ENCODE results near the gene METTL25B. TPM values are rescaled to one million over a fixed set of nuclear protein-coding genes. Genes with fewer than 3 reads are reported as not detected.

The METTL25B gene
- total and polyA plus RNA-seq, 2 donors (not counting 3 experiments of a cell fraction or from before 2014, with no cell fraction given): 12.8 to 15.0 TPM

DNA sequence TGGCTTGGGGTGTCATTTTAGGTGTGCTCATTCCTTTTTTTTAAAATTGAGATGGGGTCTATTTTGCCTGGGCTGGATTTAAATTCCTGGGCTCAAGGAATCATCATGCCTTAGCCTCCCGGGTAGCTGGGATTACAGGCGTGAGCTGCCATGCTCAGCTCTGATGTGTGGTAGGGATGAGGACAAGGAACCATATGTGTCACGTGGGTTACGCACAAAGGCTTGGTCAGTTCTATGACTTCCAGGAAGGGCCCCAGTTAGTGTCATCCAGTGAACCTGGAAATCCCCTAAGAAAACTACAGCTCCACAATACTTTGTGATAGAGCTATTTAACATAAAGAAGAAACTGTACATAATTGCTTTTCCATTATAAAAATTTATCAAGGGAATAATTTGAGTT, 6.7 kb upstream of the METTL25B start:
- POLR2A ChIA-PET: no interaction called here
- CTCF ChIA-PET: interaction anchor here (0.8 to 11.2 kb wide), 7 partner anchors 15 to 142 kb away, joined by 3 to 138 read pairs (median 4); partner anchors contain the start of gene NTRK1

More for the DNA sequence above, 6.7 kb upstream of the METTL25B start:
- Histone ChIP-seq H3K36me3 (ENCODE audit: control insufficient read depth in 2 of 2, extremely low read depth in 1 of 2, insufficient read depth in 2 of 2, low read length in 2 of 2) (peaks cover 10 to 23% of the 10 kb centered on the region in 2 experiments), H3K4me1 (ENCODE audit: control insufficient read depth, extremely low read depth, insufficient read depth, low read length) (peaks cover 16% of the 10 kb centered on the region), H3K4me3 (replicated peaks in 1 of 3; ENCODE audit: insufficient read depth in 1 of 3, low read depth in 1 of 3, low read length in 3 of 3) (no peak overlapping the region), H2AFZ (ENCODE audit: low read depth, low read length) (no peak overlapping the region), H3K9ac (replicated peaks; ENCODE audit: extremely low read depth, insufficient read depth, low read length) (no peak overlapping the region), H3K27me3 (ENCODE audit: control insufficient read depth in 2 of 2, insufficient read depth in 2 of 2, low read length in 2 of 2) (no peaks in the 10 kb centered on the region), H3K9me1 (replicated peaks; ENCODE audit: control insufficient read depth, extremely low read depth, insufficient read depth, low read length) (no peaks in the 10 kb centered on the region), H3K79me2 (ENCODE audit: control insufficient read depth, insufficient read depth, low read length) (peaks cover 38% of the 10 kb centered on the region), H3K4me2 (ENCODE audit: insufficient read depth, low read length) (no peak overlapping the region), H3K27ac (ENCODE audit: insufficient read depth, low read depth, low read length) (no peak overlapping the region), H3K9me3 (replicated peaks; ENCODE audit: control insufficient read depth, insufficient read depth, low read length) (no peaks in the 10 kb centered on the region), H4K20me1 (replicated peaks; ENCODE audit: control insufficient read depth, extremely low read depth, insufficient read depth, low read length) (peaks cover 7% of the 10 kb centered on the region)
- no TSS peak for BruUV-seq (replicated peaks)
- no peak for TF ChIP-seq MYC (IDR thresholded peaks at IDR 0.05; ENCODE audit: low read depth, low read length)
- TF ChIP-seq POLR2AphosphoS5 (IDR thresholded peaks at IDR 0.05; ENCODE audit: insufficient read depth, low read depth, low read length): no peak
- TF ChIP-seq, protein P1, sequence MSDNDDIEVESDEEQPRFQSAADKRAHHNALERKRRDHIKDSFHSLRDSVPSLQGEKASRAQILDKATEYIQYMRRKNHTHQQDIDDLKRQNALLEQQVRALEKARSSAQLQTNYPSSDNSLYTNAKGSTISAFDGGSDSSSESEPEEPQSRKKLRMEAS (IDR thresholded peaks at IDR 0.05; ENCODE audit: insufficient read depth, insufficient read length): no peak
- TF ChIP-seq GATA2 (IDR thresholded peaks at IDR 0.05; ENCODE audit: insufficient read depth, insufficient read length, low read depth, low read length): no peak
- TF ChIP-seq JUN (IDR thresholded peaks at IDR 0.05; ENCODE audit: borderline replicate concordance, insufficient read depth, insufficient read length, low read depth): no peak
- TF ChIP-seq FOS (IDR thresholded peaks at IDR 0.05; ENCODE audit: borderline replicate concordance, insufficient read depth, low read length): no peak
- TF ChIP-seq, protein P2, sequence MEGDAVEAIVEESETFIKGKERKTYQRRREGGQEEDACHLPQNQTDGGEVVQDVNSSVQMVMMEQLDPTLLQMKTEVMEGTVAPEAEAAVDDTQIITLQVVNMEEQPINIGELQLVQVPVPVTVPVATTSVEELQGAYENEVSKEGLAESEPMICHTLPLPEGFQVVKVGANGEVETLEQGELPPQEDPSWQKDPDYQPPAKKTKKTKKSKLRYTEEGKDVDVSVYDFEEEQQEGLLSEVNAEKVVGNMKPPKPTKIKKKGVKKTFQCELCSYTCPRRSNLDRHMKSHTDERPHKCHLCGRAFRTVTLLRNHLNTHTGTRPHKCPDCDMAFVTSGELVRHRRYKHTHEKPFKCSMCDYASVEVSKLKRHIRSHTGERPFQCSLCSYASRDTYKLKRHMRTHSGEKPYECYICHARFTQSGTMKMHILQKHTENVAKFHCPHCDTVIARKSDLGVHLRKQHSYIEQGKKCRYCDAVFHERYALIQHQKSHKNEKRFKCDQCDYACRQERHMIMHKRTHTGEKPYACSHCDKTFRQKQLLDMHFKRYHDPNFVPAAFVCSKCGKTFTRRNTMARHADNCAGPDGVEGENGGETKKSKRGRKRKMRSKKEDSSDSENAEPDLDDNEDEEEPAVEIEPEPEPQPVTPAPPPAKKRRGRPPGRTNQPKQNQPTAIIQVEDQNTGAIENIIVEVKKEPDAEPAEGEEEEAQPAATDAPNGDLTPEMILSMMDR (IDR thresholded peaks at IDR 0.05; ENCODE audit: extremely low read depth in 1 of 2, insufficient read depth in 1 of 2, low read depth in 1 of 2, low read length in 2 of 2): no peak
- TF ChIP-seq EZH2 (IDR thresholded peaks at IDR 0.05; ENCODE audit: borderline replicate concordance, low read depth, low read length, severe bottlenecking): no peak
- TF ChIP-seq POLR2A (IDR thresholded peaks at IDR 0.05; ENCODE audit: low read depth, low read length): no peak
- intact Hi-C loops (cut with micrococcal nuclease) (no loop called here), dilution Hi-C loops (cut with MboI; ENCODE audit: extremely low pct_ligation_motif_present, low sequenced_read_pairs) (no loop called here)
- FAIRE-seq (peak; percentile 15), DNase-seq (ENCODE audit: low read depth, low spot score) (no peak)

Data from endothelial cell of umbilical vein (primary cell).